Measurements from ENCODE around the gene FAM114A1.

The FAM114A1 gene

DNA sequence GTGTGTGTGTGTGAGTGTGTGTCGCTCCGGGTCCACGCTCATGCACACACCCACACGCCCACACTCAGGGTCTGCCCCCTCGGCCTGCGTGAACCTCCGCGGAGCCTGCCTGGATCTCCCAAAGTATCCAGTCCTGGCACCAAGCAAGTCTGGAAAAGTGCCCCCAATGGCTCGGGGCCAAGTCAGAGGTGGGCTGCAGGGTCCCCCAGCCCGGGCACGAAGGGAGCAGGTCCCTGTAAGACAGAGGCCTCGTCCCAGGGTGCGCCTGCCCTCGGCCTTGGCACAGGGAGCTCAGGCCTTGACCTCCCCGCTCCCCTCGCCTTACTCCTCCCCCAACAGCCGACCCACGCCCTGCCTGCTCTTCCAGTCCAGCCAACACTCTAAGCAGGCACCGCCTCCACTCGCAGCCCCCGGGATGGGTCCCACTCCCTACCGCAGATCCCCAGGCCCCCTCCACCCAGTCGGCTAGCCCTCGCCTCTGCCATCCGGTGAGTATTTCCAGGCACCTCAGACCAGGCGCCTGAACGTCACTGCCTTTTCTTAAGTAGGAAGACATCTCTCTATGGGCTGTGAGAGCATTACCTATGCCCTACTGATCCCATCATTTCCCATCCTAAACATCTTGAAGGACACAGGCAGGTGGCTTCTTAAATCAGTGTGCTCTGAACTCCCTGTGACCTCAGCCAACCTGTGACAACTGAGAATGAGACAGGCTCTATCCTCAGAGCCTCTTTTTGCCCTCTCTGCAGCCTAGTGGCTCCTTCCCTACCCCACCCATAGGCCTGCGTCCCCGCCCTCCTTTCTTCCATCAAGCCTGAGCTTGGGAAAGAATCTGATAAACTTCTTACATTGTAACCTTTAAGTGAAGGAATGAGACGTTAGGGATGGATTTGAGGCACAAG, 704 bp downstream of the FAM114A1 start:
- DNase-seq (ENCODE audit: low read depth) = no peak
- peak overlapping the region; percentile 75 for H3K4me3 ChIP-seq (ENCODE audit: low read length)
- TF ChIP-seq, protein P1, sequence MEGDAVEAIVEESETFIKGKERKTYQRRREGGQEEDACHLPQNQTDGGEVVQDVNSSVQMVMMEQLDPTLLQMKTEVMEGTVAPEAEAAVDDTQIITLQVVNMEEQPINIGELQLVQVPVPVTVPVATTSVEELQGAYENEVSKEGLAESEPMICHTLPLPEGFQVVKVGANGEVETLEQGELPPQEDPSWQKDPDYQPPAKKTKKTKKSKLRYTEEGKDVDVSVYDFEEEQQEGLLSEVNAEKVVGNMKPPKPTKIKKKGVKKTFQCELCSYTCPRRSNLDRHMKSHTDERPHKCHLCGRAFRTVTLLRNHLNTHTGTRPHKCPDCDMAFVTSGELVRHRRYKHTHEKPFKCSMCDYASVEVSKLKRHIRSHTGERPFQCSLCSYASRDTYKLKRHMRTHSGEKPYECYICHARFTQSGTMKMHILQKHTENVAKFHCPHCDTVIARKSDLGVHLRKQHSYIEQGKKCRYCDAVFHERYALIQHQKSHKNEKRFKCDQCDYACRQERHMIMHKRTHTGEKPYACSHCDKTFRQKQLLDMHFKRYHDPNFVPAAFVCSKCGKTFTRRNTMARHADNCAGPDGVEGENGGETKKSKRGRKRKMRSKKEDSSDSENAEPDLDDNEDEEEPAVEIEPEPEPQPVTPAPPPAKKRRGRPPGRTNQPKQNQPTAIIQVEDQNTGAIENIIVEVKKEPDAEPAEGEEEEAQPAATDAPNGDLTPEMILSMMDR (conservative IDR thresholded peaks at IDR 0.05; ENCODE audit: low read depth, low read length) = no peak

DNA sequence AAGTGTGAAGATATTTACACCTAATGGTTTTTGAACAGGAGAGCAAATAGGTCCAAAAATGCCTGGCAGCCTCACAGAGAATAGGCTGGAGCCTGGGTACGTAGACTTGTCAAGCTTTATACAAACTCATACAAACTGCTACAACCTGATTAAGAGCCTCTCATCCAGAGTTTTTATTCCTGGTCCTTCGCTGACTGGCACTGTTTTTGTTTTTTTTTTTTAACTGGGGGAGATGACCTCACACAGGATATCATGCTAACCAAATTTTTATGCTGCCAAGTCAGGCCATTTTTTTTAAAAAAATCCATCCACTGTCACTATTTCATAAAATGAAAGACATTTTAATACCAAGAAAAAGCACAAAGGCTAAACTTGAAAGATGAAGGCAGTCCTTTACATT, 1.9 kb downstream of the FAM114A1 start:
- TF ChIP-seq, protein P1 (conservative IDR thresholded peaks at IDR 0.05; ENCODE audit: low read depth, low read length) = no peak

DNA sequence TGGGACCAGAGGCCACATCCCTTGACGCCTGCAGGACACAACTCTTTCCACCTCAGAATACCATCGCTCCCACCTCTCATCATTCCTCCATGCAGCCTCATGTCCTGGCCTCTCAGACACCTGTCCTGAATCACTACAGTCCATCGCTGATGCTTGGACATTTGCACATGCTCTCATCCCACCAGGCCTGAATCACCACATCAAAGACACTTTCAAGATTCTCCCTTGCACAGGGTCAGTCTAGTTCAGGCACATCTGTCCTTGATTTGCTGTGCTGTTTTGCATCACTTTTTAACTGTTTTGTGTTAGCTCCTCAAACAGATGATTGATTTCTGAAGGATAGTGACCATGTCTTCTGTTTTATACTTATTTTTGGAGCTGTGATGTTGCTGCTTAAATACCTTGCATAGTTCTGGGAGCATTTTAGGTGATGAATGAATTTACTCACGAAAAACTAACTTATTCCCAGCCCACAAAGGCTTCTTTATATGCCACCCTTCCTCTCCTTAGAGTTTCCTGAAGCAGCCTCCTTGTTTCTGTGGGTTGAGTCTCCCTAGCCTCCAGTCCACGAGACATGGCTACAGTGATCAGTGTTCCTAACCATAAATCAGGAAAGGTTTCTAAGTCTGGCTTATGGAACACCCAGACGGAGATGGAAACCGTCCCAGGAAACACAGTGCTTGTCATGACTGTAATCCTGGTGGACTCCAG, 2.6 kb downstream of the FAM114A1 start:
- H3K4me3 ChIP-seq (ENCODE audit: low read length) = no peak overlapping the region
- DNase-seq (ENCODE audit: low read depth) = no peak
- TF ChIP-seq, protein P1 (conservative IDR thresholded peaks at IDR 0.05; ENCODE audit: low read depth, low read length) = no peak

More for the DNA sequence above, 1.9 kb downstream of the FAM114A1 start:
- no peak for DNase-seq (ENCODE audit: low read depth)
- no peak overlapping the region for H3K4me3 ChIP-seq (ENCODE audit: low read length)

DNA sequence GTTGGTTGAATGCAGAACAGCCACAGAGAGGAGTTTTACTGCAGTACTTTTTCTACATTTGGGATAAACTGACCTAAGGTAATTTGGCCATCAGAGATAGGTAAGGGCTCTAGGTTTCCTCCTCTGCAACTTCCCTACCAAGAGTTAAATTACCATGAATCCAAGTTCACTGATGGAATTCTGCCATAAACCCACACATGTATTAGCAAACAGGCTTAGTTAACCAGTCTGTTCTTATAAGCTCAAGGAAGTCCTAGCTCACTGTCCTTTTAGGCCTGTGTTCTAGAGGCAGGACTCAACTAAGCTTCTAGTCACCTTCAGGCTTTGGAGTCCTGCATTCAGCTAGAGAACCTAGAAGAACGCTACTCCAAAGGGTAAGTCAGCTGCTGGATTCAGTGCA, 4.0 kb downstream of the FAM114A1 start:
- no peak for DNase-seq (ENCODE audit: low read depth)
- TF ChIP-seq, protein P1 (conservative IDR thresholded peaks at IDR 0.05; ENCODE audit: low read depth, low read length) = no peak
- H3K4me3 ChIP-seq (ENCODE audit: low read length) = no peak overlapping the region

DNA sequence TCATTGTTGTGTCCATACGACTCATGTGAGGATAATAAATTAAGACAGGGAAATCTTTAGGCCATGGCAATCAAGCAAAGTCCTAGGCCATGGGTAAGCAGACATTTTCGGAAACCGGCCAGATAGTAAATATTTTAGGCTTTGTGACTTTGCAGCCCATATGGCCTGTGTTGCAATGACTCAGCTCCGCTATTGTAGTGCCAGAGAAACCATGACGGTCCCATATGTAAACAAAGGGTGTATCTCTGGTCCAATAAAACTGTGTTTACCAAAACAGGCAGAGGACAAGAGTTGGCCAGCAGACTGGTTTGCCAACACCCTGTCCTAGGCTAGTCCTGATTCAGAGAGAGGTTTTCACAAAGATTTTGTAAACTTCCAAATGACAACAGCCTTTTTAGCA, 5.0 kb downstream of the FAM114A1 start:
- TF ChIP-seq, protein P1 (conservative IDR thresholded peaks at IDR 0.05; ENCODE audit: low read depth, low read length) = no peak
- no peak for DNase-seq (ENCODE audit: low read depth)
- no peak overlapping the region for H3K4me3 ChIP-seq (ENCODE audit: low read length)

DNA sequence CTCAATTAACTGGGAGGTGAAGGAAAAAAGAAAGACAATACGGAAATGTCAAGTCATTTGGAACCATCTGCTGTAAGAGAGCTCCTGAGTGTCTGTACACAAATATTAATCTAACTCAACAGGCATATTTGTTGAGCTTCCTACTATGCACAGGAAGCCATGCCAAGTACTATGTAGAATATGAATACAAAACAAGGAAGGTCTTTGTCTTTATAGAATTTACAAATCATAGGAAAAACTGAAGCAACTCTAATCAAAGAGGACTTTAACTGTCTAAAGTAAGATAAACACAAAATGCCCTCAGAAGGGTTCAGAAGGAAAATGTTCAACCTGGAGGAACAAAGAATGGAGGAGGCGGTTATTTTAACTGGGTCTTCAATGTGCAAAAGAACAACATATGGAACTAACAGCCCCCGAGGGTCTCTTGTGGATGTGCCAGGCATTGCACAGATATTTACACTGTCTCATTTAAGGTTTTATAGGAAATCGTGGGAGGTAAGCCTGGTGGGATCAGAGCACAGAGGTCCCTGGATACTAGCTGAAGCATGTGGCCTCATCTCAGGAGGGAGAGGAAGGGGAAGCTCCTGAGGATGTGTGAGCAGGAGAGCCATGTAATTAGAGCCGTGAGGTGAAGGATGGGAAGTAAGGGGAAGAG, 5.8 kb downstream of the FAM114A1 start:
- no peak for DNase-seq (ENCODE audit: low read depth)
- TF ChIP-seq, protein P1 (conservative IDR thresholded peaks at IDR 0.05; ENCODE audit: low read depth, low read length) = no peak
- H3K4me3 ChIP-seq (ENCODE audit: low read length) = no peak overlapping the region
